PFSK-1 (cell line): ENCODE measurements around the gene MPO.

Experiments
- FOXP2 ChIP-seq: optimal IDR thresholded peaks from 2 replicates; pipeline ENCODE3; 2011; ENCODE audit warnings: borderline replicate concordance, control low read depth, inconsistent platforms; ENCODE audit not compliant: insufficient read depth; ENCODE audit errors: extremely low read length, extremely low read depth
- POLR2AphosphoS5 ChIP-seq: IDR thresholded peaks from 2 replicates; pipeline ENCODE4 v1.6.1; 2012; ENCODE audit warnings: low read depth, mild to moderate bottlenecking, control low read depth, low read length, moderate library complexity
- SIN3A ChIP-seq: IDR thresholded peaks from 2 replicates; pipeline ENCODE4 v1.6.1; 2012; ENCODE audit warnings: mild to moderate bottlenecking, low read length, moderate library complexity, borderline replicate concordance; ENCODE audit not compliant: insufficient read depth
- TAF1 ChIP-seq: IDR thresholded peaks from 2 replicates; pipeline ENCODE4 v1.6.1; 2012; ENCODE audit warnings: low read length, control low read depth, borderline replicate concordance; ENCODE audit not compliant: insufficient read depth
- TF ChIP-seq, protein P1 (sequence below), 2 experiments: IDR thresholded peaks; 2 replicates each; pipeline versions ENCODE4 v1.6.1 to v1.8.0; 2011 to 2012; ENCODE audit warnings: low read depth in 2 of 2, low read length in 2 of 2, control low read depth in 1 of 2, inconsistent platforms in 1 of 2, mild to moderate bottlenecking in 1 of 2, moderate library complexity in 1 of 2; ENCODE audit not compliant: insufficient read depth in 1 of 2

DNA sequence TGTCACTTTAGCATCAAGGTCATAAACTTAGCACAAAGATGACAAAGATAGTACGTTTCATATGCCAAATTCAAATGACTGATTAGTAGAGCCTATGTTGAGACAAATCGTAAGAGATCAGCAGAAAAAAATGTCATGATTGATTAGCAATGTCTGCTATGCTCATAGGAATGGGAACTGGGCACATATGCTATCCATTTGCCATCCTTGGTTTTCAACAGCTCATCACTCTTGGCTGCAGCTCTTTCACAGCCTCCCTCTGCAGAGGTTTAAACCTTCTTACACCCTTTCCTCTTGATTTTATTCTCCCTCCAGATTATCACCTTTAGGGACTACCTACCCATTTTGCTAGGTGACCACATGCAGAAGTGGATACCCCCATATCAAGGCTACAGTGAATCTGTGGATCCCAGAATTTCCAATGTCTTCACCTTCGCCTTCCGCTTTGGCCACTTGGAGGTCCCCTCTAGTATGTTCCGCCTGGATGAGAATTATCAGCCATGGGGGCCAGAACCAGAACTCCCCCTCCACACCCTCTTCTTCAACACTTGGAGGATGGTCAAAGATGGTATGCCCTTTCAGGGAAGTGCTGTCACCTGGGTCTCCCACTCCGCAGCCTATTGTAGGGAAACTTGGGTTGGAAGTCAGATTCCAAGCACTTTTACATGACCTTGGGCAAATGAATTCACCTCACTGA lies 16.2 kb downstream of the MPO start:
- no peak for TF ChIP-seq POLR2AphosphoS5
- TF ChIP-seq, protein P1, sequence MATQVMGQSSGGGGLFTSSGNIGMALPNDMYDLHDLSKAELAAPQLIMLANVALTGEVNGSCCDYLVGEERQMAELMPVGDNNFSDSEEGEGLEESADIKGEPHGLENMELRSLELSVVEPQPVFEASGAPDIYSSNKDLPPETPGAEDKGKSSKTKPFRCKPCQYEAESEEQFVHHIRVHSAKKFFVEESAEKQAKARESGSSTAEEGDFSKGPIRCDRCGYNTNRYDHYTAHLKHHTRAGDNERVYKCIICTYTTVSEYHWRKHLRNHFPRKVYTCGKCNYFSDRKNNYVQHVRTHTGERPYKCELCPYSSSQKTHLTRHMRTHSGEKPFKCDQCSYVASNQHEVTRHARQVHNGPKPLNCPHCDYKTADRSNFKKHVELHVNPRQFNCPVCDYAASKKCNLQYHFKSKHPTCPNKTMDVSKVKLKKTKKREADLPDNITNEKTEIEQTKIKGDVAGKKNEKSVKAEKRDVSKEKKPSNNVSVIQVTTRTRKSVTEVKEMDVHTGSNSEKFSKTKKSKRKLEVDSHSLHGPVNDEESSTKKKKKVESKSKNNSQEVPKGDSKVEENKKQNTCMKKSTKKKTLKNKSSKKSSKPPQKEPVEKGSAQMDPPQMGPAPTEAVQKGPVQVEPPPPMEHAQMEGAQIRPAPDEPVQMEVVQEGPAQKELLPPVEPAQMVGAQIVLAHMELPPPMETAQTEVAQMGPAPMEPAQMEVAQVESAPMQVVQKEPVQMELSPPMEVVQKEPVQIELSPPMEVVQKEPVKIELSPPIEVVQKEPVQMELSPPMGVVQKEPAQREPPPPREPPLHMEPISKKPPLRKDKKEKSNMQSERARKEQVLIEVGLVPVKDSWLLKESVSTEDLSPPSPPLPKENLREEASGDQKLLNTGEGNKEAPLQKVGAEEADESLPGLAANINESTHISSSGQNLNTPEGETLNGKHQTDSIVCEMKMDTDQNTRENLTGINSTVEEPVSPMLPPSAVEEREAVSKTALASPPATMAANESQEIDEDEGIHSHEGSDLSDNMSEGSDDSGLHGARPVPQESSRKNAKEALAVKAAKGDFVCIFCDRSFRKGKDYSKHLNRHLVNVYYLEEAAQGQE (IDR thresholded peaks at IDR 0.05; ENCODE audit: insufficient read depth in 1 of 2, low read depth in 2 of 2, low read length in 2 of 2): no peak
- no peak for TF ChIP-seq TAF1
- no peak for TF ChIP-seq SIN3A
- no peak for TF ChIP-seq FOXP2
